ENCODE data around the gene TRAPPC10.

DNA sequence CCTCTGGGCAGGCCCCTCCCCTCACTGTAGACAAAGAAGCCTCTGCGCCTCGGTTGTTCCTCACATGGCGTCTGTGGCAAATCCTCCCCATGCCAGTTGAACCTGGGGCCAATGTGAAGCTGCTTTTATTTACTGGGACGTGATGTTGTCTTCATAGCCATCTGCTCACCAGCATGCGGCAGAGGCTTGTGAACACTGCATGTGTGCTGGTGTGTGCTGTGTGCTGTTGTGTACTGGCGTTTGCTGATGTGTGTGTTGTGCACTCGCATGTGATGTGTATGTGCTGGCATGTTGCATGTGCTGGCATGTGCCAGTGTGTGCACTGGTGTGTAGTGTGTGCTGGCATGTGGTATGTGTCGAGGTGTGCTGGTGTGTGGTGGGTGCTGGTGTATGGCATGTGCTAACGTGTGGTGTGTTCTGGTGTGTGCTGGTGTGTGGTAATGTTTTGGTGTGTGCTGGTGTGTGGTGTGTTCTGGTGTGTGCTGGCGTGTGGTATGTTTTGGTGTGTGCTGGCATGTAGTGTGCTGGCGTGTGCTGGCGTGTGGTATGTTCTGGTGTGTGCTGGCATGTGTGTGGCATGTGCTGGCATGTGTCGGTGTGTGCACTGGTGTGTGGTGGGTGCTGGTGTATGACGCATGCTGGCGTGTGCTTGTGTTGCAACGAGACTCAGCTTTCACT is 37.2 kb upstream of the TRAPPC10 start:
- TF ChIP-seq, protein P1, sequence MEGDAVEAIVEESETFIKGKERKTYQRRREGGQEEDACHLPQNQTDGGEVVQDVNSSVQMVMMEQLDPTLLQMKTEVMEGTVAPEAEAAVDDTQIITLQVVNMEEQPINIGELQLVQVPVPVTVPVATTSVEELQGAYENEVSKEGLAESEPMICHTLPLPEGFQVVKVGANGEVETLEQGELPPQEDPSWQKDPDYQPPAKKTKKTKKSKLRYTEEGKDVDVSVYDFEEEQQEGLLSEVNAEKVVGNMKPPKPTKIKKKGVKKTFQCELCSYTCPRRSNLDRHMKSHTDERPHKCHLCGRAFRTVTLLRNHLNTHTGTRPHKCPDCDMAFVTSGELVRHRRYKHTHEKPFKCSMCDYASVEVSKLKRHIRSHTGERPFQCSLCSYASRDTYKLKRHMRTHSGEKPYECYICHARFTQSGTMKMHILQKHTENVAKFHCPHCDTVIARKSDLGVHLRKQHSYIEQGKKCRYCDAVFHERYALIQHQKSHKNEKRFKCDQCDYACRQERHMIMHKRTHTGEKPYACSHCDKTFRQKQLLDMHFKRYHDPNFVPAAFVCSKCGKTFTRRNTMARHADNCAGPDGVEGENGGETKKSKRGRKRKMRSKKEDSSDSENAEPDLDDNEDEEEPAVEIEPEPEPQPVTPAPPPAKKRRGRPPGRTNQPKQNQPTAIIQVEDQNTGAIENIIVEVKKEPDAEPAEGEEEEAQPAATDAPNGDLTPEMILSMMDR (IDR thresholded peaks at IDR 0.05 in 8 of 11, conservative IDR thresholded peaks at IDR 0.05 in 3 of 11): no peak
- no peak for TF ChIP-seq POLR2AphosphoS5 (IDR thresholded peaks at IDR 0.05)
- TF ChIP-seq POLR2A (IDR thresholded peaks at IDR 0.05): no peak

Data from spleen (tissue), 7 donors.